Stomach smooth muscle (tissue), 2 donors: ENCODE results near the gene CCDC154.

Experiments used
- H3K27ac ChIP-seq: one replicate; pipeline ENCODE4 v1.7.0; 2013; ENCODE audit warnings: mild to moderate bottlenecking, low read length, inconsistent platforms
- H3K27me3 ChIP-seq, 2 donors: one replicate each; pipeline ENCODE4 v1.7.0; 2013; ENCODE audit warnings: low read length in 2 of 2; ENCODE audit not compliant: insufficient read depth in 2 of 2, control insufficient read depth in 1 of 2
- H3K36me3 ChIP-seq, 2 donors: one replicate each; pipeline ENCODE4 v1.7.0; 2013; ENCODE audit warnings: low read length in 2 of 2; ENCODE audit not compliant: control insufficient read depth in 2 of 2, insufficient read depth in 2 of 2
- H3K4me1 ChIP-seq: one replicate; pipeline ENCODE4 v1.7.0; 2013; ENCODE audit warnings: low read length; ENCODE audit not compliant: control insufficient read depth, insufficient read depth
- H3K4me3 ChIP-seq, 2 donors: one replicate each; pipeline ENCODE4 v1.7.0; 2013; ENCODE audit warnings: low read length in 2 of 2
- H3K9ac ChIP-seq, 2 donors: one replicate each; pipeline ENCODE4 v1.7.0; 2013; ENCODE audit warnings: low read length in 2 of 2, mild to moderate bottlenecking in 1 of 2
- H3K9me3 ChIP-seq, 2 donors: one replicate each; pipeline ENCODE4 v1.7.0; 2013; ENCODE audit warnings: low read length in 2 of 2; ENCODE audit not compliant: control insufficient read depth in 2 of 2
- donor health status: healthy.
- donor health status: Pancreatic carcinoma.

Gene CCDC154

DNA sequence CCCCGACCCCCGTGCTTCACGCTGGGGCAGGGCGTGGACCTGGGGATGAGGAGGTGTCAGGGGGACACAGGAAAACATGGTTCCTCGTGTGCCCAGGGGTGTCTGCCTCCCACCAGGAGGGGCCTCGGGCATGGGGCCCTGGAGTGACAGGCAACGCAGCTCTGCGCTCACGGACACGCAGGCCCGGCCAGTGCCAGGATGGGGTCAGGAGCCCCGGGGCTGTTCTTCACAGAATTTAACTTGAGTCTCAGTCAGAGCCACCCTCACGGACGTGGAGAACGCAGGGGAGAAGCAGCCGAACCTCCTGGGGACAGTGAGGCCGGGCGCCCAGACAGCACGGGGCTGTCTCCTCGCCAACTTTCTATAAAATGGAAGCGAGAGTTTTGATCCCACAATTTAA is 46.6 kb downstream of the CCDC154 start:
- Histone ChIP-seq H3K4me3 (no peak overlapping the region), H3K4me1 (no peaks in the 10 kb centered on the region), H3K27me3 (no peaks in the 10 kb centered on the region), H3K36me3 (peaks cover 24 to 36% of the 10 kb centered on the region in 2 donors), H3K9me3 (no peaks in the 10 kb centered on the region), H3K27ac (no peak overlapping the region), H3K9ac (no peak overlapping the region)

DNA sequence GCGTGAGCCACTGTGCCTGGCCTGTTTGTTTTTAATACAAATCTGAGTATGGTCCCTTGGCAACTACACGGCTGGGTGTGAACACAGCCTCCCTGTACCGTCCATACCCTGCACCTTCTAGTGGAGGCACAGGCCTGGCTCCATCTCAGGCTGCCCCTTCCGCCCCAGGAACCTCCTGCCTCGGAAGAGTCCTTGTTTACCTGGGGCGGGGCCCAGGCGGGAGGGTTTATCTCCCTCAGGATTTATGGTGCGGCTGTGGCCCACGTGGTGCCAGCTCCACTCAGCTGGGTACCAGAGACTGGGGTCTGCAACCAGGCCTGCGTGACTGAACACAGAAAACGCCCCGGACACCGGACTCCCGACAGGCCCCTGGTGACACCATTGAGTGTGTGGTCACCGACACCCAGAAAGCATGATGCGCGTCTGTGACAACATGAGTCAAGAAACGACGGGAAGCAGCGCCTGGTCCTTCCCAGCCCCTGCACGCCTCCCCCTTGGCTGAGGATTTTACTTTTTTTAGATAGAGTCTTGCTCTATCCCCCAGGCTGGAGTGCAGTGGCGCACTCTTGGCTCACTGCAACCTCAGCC is 48.8 kb downstream of the CCDC154 start:
- Histone ChIP-seq H3K4me1 (no peaks in the 10 kb centered on the region), H3K27me3 (no peaks in the 10 kb centered on the region), H3K4me3 (no peak overlapping the region), H3K27ac (no peak overlapping the region), H3K9me3 (no peaks in the 10 kb centered on the region), H3K36me3 (peaks cover 19 to 34% of the 10 kb centered on the region in 2 donors), H3K9ac (no peak overlapping the region)

DNA sequence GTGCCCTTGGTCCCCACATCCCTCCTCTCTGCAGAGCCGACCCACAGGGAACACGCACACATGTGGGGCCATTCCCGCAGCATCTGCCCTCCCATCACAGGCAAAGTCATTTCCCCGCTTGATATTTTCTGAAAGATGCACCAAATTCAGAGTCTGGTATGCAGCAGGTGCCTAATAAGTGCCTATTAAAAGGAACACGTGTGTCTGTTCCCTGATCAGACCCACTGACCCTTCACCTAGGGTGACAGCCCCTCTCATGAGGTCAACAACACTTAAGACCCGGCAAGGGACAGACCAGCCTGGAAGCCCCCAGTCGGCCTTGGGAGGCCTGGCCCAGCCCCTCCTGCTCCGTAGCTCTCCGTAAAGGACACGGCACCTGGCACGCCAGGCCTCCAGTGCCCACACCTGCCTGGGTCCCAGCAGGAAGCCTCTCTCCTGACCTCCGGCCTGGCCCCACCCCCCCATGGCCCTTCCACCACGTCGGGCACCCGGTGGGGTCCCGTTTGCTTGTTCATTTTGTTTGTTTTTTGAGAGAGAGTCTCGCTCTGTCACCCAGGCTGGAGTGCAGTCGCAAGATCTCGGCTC is 49.9 kb downstream of the CCDC154 start:
- Histone ChIP-seq H3K4me1 (no peaks in the 10 kb centered on the region), H3K9ac (no peak overlapping the region), H3K36me3 (peaks cover 18 to 33% of the 10 kb centered on the region in 2 donors), H3K27me3 (no peaks in the 10 kb centered on the region), H3K27ac (no peak overlapping the region), H3K9me3 (no peaks in the 10 kb centered on the region), H3K4me3 (no peak overlapping the region)

DNA sequence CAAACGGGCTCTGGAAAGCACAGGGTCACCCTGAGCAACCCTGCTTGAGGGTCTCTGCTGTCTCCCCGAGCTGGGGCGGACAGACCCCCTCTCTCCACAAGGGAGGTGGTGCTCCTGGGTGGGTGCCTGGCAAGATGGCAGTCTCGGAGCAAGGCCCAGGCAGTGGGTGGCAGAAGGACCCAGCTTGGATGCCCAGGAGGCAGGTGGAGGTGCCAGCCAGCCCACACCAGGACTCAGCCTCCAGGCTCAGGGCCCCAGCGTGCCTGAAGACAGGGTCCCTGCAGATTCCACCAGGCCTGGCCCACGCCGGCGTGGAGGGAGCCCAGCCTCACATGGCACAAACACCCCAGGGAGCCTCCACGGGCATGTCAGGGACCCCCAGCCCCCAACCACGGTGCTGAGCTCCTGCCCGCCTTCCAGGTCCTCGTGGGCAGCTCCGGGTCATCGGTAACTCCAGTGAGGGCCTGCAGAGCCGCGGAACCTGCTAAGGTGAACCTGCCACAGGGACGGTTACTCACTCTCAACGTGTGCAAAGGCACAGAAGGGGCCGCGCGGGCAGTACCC is 50.7 kb downstream of the CCDC154 start:
- H3K4me1 ChIP-seq, result no peaks in the 10 kb centered on the region
- no peak overlapping the region for H3K4me3 ChIP-seq
- no peaks in the 10 kb centered on the region for H3K27me3 ChIP-seq
- H3K9me3 ChIP-seq, result no peaks in the 10 kb centered on the region
- peaks cover 14 to 26% of the 10 kb centered on the region in 2 donors for H3K36me3 ChIP-seq
- H3K9ac ChIP-seq, result no peak overlapping the region
- no peak overlapping the region for H3K27ac ChIP-seq

DNA sequence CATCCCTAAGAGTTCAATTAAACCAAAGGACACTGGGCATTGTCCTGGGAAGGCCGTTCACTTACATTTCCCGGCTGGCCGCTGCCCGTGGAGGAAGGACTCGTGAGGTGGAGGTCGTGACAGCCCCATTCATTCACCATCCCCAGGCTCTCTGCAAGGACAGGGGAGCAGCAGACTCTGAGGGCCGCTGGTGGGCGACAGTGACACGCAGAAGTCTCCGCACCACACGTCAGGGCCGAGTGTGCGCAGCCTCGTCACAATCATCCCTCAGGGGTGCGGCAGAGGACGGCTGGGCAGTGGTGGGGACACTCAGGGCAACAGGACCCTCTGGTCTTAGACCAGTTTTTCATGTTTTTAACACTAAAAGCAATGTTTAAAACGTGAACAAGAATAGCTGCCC is 51.5 kb downstream of the CCDC154 start:
- H3K27me3 ChIP-seq, result no peaks in the 10 kb centered on the region
- no peak overlapping the region for H3K27ac ChIP-seq
- H3K36me3 ChIP-seq, result peaks cover 14 to 23% of the 10 kb centered on the region in 2 donors
- no peak overlapping the region for H3K4me3 ChIP-seq
- no peaks in the 10 kb centered on the region for H3K9me3 ChIP-seq
- no peak overlapping the region for H3K9ac ChIP-seq
- H3K4me1 ChIP-seq, result no peaks in the 10 kb centered on the region

DNA sequence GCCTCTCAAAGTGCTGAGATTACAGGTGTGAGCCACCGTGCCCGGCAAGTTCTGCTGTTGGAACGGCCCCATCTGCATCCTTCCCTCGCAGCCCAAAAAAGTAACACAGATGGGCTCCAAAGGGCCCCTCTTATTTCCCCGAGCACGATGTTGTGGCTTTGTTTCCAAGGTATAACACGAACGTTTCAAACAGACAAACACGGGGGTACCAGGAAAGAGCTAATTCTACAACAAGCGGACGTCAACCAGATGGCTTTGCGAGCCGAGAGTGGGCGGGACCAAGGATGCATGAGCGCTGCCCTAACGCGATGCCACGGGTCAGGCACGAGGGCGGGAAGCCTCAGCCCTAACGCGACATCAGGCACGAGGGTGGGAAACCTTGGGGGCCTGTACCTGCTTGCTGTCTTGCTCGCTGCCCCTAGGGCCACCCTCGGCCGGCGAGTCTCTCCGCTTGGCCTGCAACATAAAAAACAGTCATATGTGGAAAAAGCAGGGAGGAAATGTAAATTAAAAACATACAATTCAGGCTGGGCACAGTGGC is 54.0 kb downstream of the CCDC154 start:
- H3K27ac ChIP-seq, result no peak overlapping the region
- H3K9ac ChIP-seq, result no peak overlapping the region
- H3K9me3 ChIP-seq, result no peaks in the 10 kb centered on the region
- no peaks in the 10 kb centered on the region for H3K4me1 ChIP-seq
- peaks cover 11 to 22% of the 10 kb centered on the region in 2 donors for H3K36me3 ChIP-seq
- H3K27me3 ChIP-seq, result no peaks in the 10 kb centered on the region
- no peak overlapping the region for H3K4me3 ChIP-seq

DNA sequence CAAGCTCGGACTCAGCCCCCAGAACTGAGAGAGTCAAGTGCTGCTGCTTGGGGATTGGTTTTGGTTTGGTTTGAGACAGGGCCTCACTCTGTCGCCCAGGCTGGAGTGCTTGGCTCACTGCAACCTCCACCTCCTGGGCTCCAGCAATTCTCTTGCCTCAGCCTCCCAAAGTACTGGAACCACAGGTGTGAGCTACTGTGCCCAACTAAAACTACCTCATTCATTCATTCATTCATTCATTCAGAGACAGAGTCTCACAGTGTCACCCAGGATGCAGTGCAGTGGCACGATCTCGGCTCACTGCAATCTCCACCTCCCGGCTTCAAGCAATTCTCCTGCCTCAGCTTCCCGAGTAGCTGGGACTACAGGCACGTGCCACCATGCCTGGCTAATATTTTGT is 54.6 kb downstream of the CCDC154 start:
- no peak overlapping the region for H3K27ac ChIP-seq
- H3K4me1 ChIP-seq, result no peaks in the 10 kb centered on the region
- no peak overlapping the region for H3K9ac ChIP-seq
- H3K9me3 ChIP-seq, result no peaks in the 10 kb centered on the region
- peaks cover 11 to 22% of the 10 kb centered on the region in 2 donors for H3K36me3 ChIP-seq
- no peaks in the 10 kb centered on the region for H3K27me3 ChIP-seq
- H3K4me3 ChIP-seq, result no peak overlapping the region

DNA sequence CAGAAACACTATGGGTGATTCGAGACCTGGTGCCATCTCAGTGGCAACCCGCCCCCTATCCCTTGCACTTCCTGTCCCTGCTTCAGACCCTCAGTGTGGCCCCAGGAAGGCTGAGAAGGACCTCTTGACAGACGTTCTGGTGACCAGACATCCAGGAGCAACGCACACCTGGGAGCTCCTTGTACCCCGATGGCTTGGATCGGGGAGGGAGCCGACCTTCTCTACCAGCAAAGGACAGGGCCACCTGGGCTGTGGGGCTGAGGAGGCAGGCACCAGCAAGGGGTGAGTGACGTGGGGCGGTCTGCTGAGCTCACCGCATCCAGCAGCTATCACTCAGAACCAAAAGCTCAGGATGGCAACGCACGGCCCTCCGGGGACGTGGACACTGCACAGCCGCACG is 57.0 kb downstream of the CCDC154 start:
- no peaks in the 10 kb centered on the region for H3K27me3 ChIP-seq
- no peaks in the 10 kb centered on the region for H3K4me1 ChIP-seq
- H3K36me3 ChIP-seq, result peaks cover 0 to 9% of the 10 kb centered on the region in 2 donors
- no peak overlapping the region for H3K27ac ChIP-seq
- no peak overlapping the region for H3K4me3 ChIP-seq
- H3K9me3 ChIP-seq, result no peaks in the 10 kb centered on the region
- H3K9ac ChIP-seq, result no peak overlapping the region

DNA sequence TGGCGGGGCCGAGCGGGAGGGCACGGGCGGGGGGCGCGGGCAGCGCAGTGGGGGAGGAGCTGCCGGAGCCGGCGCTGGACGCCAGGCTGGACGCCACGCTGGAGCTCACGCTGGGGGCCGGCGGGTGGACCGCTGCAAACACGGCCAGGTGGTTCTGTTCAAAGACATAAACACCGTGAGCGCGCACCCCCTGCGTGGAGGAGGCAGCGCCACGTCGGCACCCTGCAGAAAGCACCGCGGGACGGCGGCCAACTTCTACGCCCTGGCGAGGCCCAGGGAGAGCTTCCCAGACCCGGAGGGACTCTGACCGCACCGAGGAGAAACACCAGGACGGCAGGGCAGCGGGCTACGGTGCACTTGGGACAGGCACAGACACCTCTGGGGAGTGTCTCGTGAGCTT is 59.1 kb downstream of the CCDC154 start:
- Histone ChIP-seq H3K27ac (no peak overlapping the region), H3K4me3 (no peak overlapping the region), H3K9ac (no peak overlapping the region), H3K9me3 (no peaks in the 10 kb centered on the region), H3K27me3 (no peaks in the 10 kb centered on the region), H3K4me1 (no peaks in the 10 kb centered on the region), H3K36me3 (peaks cover 3 to 7% of the 10 kb centered on the region in 2 donors)
